ENCODE measurements around the gene GRIK4. TPM values are rescaled to one million over a fixed set of nuclear protein-coding genes. Genes with fewer than 3 reads are reported as not detected.

Gene GRIK4
- polyA plus RNA-seq, 1 of the 3 experiments (the other 2 are of a cell fraction) = 0.03 TPM

DNA sequence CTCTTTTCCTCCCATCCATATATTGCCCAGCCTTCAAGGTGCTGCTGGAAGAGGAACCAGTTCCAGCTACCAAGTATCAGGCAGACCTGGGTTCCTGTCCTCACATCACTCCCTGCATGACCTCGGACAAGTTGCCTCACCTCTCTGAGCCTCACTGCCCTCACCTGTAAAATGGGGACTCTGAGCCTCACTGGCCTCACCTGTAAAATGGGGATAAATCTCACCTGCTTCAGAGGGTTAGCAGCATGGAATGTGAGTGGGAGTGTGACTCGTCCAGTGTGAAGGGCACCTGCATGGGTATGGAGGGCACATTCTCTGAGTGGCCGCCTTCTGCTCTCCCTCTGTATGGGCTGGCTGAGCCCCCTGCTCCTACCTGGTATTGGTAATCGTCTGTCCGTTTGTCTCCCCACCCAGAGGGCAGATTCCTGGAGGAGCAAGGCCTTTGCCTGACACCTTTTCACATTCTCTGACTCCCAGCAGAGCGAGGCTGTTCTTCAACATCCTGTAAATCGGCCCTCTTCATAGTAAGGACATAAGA lies 3.7 kb downstream of the GRIK4 start:
- Histone ChIP-seq H3K9ac (no peak overlapping the region), H3F3A (replicated peaks; ENCODE audit: insufficient read depth) (no peaks in the 10 kb centered on the region), H3K79me2 (ENCODE audit: insufficient read depth) (no peaks in the 10 kb centered on the region), H3K4me1 (ENCODE audit: control insufficient read depth in 1 of 2, insufficient read depth in 2 of 2, low read depth in 1 of 2, low read length in 1 of 2) (peaks cover 0 to 37% of the 10 kb centered on the region in 2 experiments; a peak in 1 of 4 replicates), H4K20me1 (ENCODE audit: insufficient read depth) (no peaks in the 10 kb centered on the region), H3K27me3 (ENCODE audit: insufficient read depth) (peaks cover 18% of the 10 kb centered on the region; the same call in 1 of the 2 replicates), H3K4me2 (no peak overlapping the region), H3K36me3 (replicated peaks in 1 of 2; ENCODE audit: control insufficient read depth in 1 of 2, insufficient read depth in 2 of 2, low read length in 1 of 2) (no peaks in the 10 kb centered on the region), H3K27ac (ENCODE audit: low read depth in 2 of 2, low read length in 1 of 2) (no peak overlapping the region), H3K9me2 (no peaks in the 10 kb centered on the region), H3K4me3 (ENCODE audit: low read depth in 2 of 2, low read length in 1 of 2) (no peak overlapping the region), H2AFZ (ENCODE audit: low read depth) (no peak overlapping the region), H3K9me3 (no peaks in the 10 kb centered on the region)
- WGBS (ENCODE audit: low lambda C conversion rate) = 56% methylated on average over 6 of the region's 7 CpGs
- no peak for TF ChIP-seq RFX5 (IDR thresholded peaks at IDR 0.05; ENCODE audit: low read length)
- no peak for TF ChIP-seq TCF12 (IDR thresholded peaks at IDR 0.05)
- TF ChIP-seq, protein P1, sequence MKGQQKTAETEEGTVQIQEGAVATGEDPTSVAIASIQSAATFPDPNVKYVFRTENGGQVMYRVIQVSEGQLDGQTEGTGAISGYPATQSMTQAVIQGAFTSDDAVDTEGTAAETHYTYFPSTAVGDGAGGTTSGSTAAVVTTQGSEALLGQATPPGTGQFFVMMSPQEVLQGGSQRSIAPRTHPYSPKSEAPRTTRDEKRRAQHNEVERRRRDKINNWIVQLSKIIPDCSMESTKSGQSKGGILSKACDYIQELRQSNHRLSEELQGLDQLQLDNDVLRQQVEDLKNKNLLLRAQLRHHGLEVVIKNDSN (IDR thresholded peaks at IDR 0.05; ENCODE audit: borderline replicate concordance, low read depth) = no peak
- TF ChIP-seq, protein P2, sequence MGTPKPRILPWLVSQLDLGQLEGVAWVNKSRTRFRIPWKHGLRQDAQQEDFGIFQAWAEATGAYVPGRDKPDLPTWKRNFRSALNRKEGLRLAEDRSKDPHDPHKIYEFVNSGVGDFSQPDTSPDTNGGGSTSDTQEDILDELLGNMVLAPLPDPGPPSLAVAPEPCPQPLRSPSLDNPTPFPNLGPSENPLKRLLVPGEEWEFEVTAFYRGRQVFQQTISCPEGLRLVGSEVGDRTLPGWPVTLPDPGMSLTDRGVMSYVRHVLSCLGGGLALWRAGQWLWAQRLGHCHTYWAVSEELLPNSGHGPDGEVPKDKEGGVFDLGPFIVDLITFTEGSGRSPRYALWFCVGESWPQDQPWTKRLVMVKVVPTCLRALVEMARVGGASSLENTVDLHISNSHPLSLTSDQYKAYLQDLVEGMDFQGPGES (IDR thresholded peaks at IDR 0.05; ENCODE audit: low read depth, low read length) = no peak
- no peak for TF ChIP-seq YY1 (IDR thresholded peaks at IDR 0.05; ENCODE audit: low read depth)
- no peak for TF ChIP-seq GATA2 (CRISPR knock-in tag; IDR thresholded peaks at IDR 0.05)
- TF ChIP-seq EZH2phosphoT487 (IDR thresholded peaks at IDR 0.05; ENCODE audit: borderline replicate concordance, low read depth) = no peak
- TF ChIP-seq, protein P3, sequence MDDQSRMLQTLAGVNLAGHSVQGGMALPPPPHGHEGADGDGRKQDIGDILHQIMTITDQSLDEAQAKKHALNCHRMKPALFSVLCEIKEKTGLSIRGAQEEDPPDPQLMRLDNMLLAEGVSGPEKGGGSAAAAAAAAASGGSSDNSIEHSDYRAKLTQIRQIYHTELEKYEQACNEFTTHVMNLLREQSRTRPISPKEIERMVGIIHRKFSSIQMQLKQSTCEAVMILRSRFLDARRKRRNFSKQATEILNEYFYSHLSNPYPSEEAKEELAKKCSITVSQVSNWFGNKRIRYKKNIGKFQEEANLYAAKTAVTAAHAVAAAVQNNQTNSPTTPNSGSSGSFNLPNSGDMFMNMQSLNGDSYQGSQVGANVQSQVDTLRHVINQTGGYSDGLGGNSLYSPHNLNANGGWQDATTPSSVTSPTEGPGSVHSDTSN (IDR thresholded peaks at IDR 0.05) = no peak
- no peak for TF ChIP-seq RAD21 (IDR thresholded peaks at IDR 0.05; ENCODE audit: low read length)
- TF ChIP-seq, protein P4, sequence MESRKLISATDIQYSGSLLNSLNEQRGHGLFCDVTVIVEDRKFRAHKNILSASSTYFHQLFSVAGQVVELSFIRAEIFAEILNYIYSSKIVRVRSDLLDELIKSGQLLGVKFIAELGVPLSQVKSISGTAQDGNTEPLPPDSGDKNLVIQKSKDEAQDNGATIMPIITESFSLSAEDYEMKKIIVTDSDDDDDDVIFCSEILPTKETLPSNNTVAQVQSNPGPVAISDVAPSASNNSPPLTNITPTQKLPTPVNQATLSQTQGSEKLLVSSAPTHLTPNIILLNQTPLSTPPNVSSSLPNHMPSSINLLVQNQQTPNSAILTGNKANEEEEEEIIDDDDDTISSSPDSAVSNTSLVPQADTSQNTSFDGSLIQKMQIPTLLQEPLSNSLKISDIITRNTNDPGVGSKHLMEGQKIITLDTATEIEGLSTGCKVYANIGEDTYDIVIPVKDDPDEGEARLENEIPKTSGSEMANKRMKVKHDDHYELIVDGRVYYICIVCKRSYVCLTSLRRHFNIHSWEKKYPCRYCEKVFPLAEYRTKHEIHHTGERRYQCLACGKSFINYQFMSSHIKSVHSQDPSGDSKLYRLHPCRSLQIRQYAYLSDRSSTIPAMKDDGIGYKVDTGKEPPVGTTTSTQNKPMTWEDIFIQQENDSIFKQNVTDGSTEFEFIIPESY (IDR thresholded peaks at IDR 0.05; ENCODE audit: borderline replicate concordance, low read depth) = no peak
- TF ChIP-seq EP300 (IDR thresholded peaks at IDR 0.05; ENCODE audit: borderline replicate concordance in 1 of 2, low read depth in 1 of 2, low read length in 1 of 2) = no peak
- TF ChIP-seq, protein P5, sequence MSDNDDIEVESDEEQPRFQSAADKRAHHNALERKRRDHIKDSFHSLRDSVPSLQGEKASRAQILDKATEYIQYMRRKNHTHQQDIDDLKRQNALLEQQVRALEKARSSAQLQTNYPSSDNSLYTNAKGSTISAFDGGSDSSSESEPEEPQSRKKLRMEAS (IDR thresholded peaks at IDR 0.05; ENCODE audit: low read depth) = no peak
- TF ChIP-seq, protein P6, sequence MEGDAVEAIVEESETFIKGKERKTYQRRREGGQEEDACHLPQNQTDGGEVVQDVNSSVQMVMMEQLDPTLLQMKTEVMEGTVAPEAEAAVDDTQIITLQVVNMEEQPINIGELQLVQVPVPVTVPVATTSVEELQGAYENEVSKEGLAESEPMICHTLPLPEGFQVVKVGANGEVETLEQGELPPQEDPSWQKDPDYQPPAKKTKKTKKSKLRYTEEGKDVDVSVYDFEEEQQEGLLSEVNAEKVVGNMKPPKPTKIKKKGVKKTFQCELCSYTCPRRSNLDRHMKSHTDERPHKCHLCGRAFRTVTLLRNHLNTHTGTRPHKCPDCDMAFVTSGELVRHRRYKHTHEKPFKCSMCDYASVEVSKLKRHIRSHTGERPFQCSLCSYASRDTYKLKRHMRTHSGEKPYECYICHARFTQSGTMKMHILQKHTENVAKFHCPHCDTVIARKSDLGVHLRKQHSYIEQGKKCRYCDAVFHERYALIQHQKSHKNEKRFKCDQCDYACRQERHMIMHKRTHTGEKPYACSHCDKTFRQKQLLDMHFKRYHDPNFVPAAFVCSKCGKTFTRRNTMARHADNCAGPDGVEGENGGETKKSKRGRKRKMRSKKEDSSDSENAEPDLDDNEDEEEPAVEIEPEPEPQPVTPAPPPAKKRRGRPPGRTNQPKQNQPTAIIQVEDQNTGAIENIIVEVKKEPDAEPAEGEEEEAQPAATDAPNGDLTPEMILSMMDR (IDR thresholded peaks at IDR 0.05) = no peak
- no peak for TF ChIP-seq RCOR1 (IDR thresholded peaks at IDR 0.05; ENCODE audit: low read length)
- TF ChIP-seq MXI1 (IDR thresholded peaks at IDR 0.05; ENCODE audit: low read depth, low read length) = no peak
- no peak for TF ChIP-seq MEF2A (IDR thresholded peaks at IDR 0.05; ENCODE audit: borderline replicate concordance, low read depth)
- TF ChIP-seq FOXM1 (IDR thresholded peaks at IDR 0.05; ENCODE audit: low read depth) = no peak
- no peak for TF ChIP-seq CHD2 (IDR thresholded peaks at IDR 0.05; ENCODE audit: low read length, partially characterized antibody)
- TF ChIP-seq, protein P7, sequence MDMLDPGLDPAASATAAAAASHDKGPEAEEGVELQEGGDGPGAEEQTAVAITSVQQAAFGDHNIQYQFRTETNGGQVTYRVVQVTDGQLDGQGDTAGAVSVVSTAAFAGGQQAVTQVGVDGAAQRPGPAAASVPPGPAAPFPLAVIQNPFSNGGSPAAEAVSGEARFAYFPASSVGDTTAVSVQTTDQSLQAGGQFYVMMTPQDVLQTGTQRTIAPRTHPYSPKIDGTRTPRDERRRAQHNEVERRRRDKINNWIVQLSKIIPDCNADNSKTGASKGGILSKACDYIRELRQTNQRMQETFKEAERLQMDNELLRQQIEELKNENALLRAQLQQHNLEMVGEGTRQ (IDR thresholded peaks at IDR 0.05; ENCODE audit: borderline replicate concordance, low read depth, low read length) = no peak
- TF ChIP-seq, protein P8, sequence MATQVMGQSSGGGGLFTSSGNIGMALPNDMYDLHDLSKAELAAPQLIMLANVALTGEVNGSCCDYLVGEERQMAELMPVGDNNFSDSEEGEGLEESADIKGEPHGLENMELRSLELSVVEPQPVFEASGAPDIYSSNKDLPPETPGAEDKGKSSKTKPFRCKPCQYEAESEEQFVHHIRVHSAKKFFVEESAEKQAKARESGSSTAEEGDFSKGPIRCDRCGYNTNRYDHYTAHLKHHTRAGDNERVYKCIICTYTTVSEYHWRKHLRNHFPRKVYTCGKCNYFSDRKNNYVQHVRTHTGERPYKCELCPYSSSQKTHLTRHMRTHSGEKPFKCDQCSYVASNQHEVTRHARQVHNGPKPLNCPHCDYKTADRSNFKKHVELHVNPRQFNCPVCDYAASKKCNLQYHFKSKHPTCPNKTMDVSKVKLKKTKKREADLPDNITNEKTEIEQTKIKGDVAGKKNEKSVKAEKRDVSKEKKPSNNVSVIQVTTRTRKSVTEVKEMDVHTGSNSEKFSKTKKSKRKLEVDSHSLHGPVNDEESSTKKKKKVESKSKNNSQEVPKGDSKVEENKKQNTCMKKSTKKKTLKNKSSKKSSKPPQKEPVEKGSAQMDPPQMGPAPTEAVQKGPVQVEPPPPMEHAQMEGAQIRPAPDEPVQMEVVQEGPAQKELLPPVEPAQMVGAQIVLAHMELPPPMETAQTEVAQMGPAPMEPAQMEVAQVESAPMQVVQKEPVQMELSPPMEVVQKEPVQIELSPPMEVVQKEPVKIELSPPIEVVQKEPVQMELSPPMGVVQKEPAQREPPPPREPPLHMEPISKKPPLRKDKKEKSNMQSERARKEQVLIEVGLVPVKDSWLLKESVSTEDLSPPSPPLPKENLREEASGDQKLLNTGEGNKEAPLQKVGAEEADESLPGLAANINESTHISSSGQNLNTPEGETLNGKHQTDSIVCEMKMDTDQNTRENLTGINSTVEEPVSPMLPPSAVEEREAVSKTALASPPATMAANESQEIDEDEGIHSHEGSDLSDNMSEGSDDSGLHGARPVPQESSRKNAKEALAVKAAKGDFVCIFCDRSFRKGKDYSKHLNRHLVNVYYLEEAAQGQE (IDR thresholded peaks at IDR 0.05; ENCODE audit: low read depth, low read length) = no peak
- ChIA-PET CTCF (interaction anchor here (0.9 to 8.8 kb wide), 4 partner anchors 40 to 679 kb away, joined by 3 to 168 read pairs (median 14); no protein-coding TSS in a partner anchor), POLR2A (no interaction called here)
- DNase-seq = no peak

All from SK-N-SH (cell line).